ENCODE data around the gene NTN1. TPM values are rescaled to one million over a fixed set of nuclear protein-coding genes. Genes with fewer than 3 reads are reported as not detected.
"Not testable (repeated sequence)": the region's sequence is repeated elsewhere in the genome, so short reads cannot be mapped to it uniquely, and the experiment has no call there.

Gene NTN1
- total RNA-seq, 1 experiment from 2014 or later: 14.5 TPM

DNA sequence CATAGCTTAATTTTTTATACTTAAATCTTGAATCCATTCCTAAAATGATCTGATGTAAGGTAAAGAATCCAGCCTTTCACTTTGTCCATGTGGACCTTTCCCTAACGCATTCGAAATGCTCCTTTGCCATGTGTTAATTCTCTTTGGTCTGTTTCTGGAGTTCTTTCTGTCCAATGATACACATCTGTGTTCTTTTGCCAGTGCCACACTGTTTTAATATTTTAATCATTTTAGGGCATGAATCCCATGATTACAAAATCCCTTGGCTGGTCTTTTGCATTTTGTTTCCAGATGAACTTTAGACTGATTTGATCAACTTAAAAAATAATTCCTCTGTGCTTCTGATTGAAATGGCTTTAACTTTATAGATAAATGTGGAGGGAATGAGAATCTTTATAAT, 74.1 kb downstream of the NTN1 start:
- ATAC-seq (no peak), DNase-seq (ENCODE audit: low read depth, low spot score) (no peak)
- intact Hi-C loops (cut with micrococcal nuclease; ENCODE audit: unreplicated experiment) (no loop called here), in situ Hi-C loops (cut with HindIII; ENCODE audit: low pct_unique_long_range_greater_than_20kb, low sequenced_read_pairs) (no loop called here)
- POLR2A ChIA-PET: no interaction called here
- CTCF ChIA-PET: no interaction called here
- TF ChIP-seq SIN3A (IDR thresholded peaks at IDR 0.05; ENCODE audit: borderline replicate concordance, insufficient read depth, low read depth, low read length) (no peak), TCF7L2 (IDR thresholded peaks at IDR 0.05; ENCODE audit: low read depth, low read length) (no peak)
- no peak overlapping the region for H3K4me3 ChIP-seq (ENCODE audit: low read depth in 2 of 2, low read length in 2 of 2)
- no peaks in the 10 kb centered on the region for H3K9me3 ChIP-seq (ENCODE audit: control insufficient read depth, insufficient read depth, low read depth, low read length)
- no peaks in the 10 kb centered on the region for H3K27me3 ChIP-seq (ENCODE audit: control insufficient read depth, insufficient read depth, low read length)
- H3K36me3 ChIP-seq (ENCODE audit: control insufficient read depth, insufficient read depth, low read length): no peaks in the 10 kb centered on the region
- no peak overlapping the region for H3K27ac ChIP-seq (ENCODE audit: low read length)
- no peaks in the 10 kb centered on the region for H3K4me1 ChIP-seq (ENCODE audit: control insufficient read depth, insufficient read depth, low read length)
- no TSS peak for BruUV-seq (replicated peaks)

DNA sequence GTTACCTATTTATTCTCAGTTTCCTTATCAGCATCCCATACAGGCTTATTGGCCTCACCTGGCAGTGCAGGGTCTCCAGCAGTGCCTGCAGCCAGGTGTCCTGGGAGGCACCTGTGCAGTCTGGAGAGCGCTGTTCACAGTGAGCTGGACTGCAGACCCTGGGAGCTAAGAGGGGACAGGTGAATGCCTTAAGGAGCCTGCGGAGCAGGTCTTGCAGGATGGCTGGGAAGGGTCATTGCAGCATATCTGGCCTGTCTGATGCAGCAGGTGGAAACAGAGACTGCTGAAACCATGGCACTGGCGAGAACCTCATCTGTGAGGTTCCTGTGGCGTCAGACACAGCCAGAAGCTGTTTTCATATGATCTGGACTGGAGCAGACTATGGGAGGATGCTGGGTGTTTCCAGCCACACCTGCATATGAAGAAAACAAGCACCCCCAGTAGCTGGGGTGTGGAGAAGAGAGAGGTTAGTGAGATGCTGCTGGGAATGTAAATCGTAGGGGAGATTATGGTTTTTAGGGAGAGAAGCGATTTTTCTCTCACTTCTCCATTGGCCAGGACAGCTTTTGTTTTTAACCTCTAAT, 77.0 kb downstream of the NTN1 start:
- no peak overlapping the region for H3K27ac ChIP-seq (ENCODE audit: low read length)
- POLR2A ChIA-PET: no interaction called here

DNA sequence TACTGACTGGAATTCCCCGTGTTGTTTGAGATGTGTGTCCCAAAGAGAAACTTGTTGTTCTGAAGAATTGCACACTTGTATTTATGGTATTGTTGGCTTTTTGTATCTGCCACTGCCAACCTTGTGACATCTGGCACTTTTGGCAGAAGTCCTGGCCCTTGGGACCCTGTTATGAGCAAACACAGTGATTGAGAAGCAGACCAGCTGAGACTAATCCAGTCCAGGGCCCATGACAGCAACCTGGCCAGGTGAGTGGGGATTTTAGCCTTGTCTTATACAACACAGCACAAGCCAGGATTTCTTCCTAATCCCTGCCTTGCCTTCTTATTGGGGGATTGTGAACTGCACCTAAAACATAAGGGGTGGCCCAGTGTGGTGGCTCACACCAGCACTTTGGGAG, 80.0 kb downstream of the NTN1 start:
- ChIA-PET CTCF (no interaction called here), POLR2A (no interaction called here)
- Histone ChIP-seq H3K4me3 (ENCODE audit: low read depth in 2 of 2, low read length in 2 of 2) (no peak overlapping the region), H3K27ac (ENCODE audit: low read length) (no peak overlapping the region), H3K36me3 (ENCODE audit: control insufficient read depth, insufficient read depth, low read length) (no peaks in the 10 kb centered on the region), H3K9me3 (ENCODE audit: control insufficient read depth, insufficient read depth, low read depth, low read length) (no peaks in the 10 kb centered on the region), H3K4me1 (ENCODE audit: control insufficient read depth, insufficient read depth, low read length) (no peaks in the 10 kb centered on the region), H3K27me3 (ENCODE audit: control insufficient read depth, insufficient read depth, low read length) (no peaks in the 10 kb centered on the region)
- in situ Hi-C loops (cut with HindIII; ENCODE audit: low pct_unique_long_range_greater_than_20kb, low sequenced_read_pairs): no loop called here
- DNase-seq (ENCODE audit: low read depth, low spot score): no peak
- ATAC-seq: no peak
- intact Hi-C loops (cut with micrococcal nuclease; ENCODE audit: unreplicated experiment): no loop called here
- no peak for TF ChIP-seq SIN3A (IDR thresholded peaks at IDR 0.05; ENCODE audit: borderline replicate concordance, insufficient read depth, low read depth, low read length)
- TF ChIP-seq TCF7L2 (IDR thresholded peaks at IDR 0.05; ENCODE audit: low read depth, low read length): no peak
- TF ChIP-seq POLR2AphosphoS5 (IDR thresholded peaks at IDR 0.05; ENCODE audit: low read depth, low read length): no peak
- TF ChIP-seq, protein P1, sequence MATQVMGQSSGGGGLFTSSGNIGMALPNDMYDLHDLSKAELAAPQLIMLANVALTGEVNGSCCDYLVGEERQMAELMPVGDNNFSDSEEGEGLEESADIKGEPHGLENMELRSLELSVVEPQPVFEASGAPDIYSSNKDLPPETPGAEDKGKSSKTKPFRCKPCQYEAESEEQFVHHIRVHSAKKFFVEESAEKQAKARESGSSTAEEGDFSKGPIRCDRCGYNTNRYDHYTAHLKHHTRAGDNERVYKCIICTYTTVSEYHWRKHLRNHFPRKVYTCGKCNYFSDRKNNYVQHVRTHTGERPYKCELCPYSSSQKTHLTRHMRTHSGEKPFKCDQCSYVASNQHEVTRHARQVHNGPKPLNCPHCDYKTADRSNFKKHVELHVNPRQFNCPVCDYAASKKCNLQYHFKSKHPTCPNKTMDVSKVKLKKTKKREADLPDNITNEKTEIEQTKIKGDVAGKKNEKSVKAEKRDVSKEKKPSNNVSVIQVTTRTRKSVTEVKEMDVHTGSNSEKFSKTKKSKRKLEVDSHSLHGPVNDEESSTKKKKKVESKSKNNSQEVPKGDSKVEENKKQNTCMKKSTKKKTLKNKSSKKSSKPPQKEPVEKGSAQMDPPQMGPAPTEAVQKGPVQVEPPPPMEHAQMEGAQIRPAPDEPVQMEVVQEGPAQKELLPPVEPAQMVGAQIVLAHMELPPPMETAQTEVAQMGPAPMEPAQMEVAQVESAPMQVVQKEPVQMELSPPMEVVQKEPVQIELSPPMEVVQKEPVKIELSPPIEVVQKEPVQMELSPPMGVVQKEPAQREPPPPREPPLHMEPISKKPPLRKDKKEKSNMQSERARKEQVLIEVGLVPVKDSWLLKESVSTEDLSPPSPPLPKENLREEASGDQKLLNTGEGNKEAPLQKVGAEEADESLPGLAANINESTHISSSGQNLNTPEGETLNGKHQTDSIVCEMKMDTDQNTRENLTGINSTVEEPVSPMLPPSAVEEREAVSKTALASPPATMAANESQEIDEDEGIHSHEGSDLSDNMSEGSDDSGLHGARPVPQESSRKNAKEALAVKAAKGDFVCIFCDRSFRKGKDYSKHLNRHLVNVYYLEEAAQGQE (IDR thresholded peaks at IDR 0.05; ENCODE audit: insufficient read depth in 1 of 2, low read depth in 2 of 2, low read length in 1 of 2): no peak
- TF ChIP-seq, protein P2, sequence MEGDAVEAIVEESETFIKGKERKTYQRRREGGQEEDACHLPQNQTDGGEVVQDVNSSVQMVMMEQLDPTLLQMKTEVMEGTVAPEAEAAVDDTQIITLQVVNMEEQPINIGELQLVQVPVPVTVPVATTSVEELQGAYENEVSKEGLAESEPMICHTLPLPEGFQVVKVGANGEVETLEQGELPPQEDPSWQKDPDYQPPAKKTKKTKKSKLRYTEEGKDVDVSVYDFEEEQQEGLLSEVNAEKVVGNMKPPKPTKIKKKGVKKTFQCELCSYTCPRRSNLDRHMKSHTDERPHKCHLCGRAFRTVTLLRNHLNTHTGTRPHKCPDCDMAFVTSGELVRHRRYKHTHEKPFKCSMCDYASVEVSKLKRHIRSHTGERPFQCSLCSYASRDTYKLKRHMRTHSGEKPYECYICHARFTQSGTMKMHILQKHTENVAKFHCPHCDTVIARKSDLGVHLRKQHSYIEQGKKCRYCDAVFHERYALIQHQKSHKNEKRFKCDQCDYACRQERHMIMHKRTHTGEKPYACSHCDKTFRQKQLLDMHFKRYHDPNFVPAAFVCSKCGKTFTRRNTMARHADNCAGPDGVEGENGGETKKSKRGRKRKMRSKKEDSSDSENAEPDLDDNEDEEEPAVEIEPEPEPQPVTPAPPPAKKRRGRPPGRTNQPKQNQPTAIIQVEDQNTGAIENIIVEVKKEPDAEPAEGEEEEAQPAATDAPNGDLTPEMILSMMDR (IDR thresholded peaks at IDR 0.05): no peak
- BruUV-seq (replicated peaks): no TSS peak

More for the DNA sequence above, 77.0 kb downstream of the NTN1 start:
- CTCF ChIA-PET: no interaction called here
- ATAC-seq (no peak), DNase-seq (ENCODE audit: low read depth, low spot score) (no peak)
- TF ChIP-seq, protein P1 (IDR thresholded peaks at IDR 0.05; ENCODE audit: insufficient read depth in 1 of 2, low read depth in 2 of 2, low read length in 1 of 2): no peak
- no peaks in the 10 kb centered on the region for H3K36me3 ChIP-seq (ENCODE audit: control insufficient read depth, insufficient read depth, low read length)
- intact Hi-C loops (cut with micrococcal nuclease; ENCODE audit: unreplicated experiment): no loop called here
- no peaks in the 10 kb centered on the region for H3K27me3 ChIP-seq (ENCODE audit: control insufficient read depth, insufficient read depth, low read length)
- no TSS peak for BruUV-seq (replicated peaks)
- no peaks in the 10 kb centered on the region for H3K4me1 ChIP-seq (ENCODE audit: control insufficient read depth, insufficient read depth, low read length)
- no peaks in the 10 kb centered on the region for H3K9me3 ChIP-seq (ENCODE audit: control insufficient read depth, insufficient read depth, low read depth, low read length)
- in situ Hi-C loops (cut with HindIII; ENCODE audit: low pct_unique_long_range_greater_than_20kb, low sequenced_read_pairs): no loop called here
- H3K4me3 ChIP-seq (ENCODE audit: low read depth in 2 of 2, low read length in 2 of 2): no peak overlapping the region

DNA sequence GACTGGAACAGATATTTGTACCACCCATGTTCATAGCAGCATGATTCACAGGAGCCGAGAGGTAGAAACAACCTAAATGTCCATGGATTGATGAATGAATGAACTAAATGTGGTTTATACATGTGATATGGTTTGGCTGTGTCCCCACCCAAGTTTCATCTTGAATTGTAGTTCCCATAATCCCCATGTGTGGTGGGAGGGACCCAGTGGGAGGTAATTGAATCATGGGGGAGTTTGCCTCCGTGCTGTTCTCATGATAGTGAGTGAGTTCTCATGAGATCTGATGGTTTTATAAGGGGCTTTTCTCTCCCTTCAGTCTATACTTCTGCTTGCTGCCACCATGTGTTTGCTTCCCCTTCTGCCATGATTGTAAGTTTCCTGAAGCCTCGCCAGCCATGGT, 81.9 kb downstream of the NTN1 start:
- BruUV-seq (replicated peaks); H3K27me3 ChIP-seq (ENCODE audit: control insufficient read depth, insufficient read depth, low read length); in situ Hi-C loops (cut with HindIII; ENCODE audit: low pct_unique_long_range_greater_than_20kb, low sequenced_read_pairs): not testable (repeated sequence)

More for the DNA sequence above, 81.9 kb downstream of the NTN1 start:
- intact Hi-C loops (cut with micrococcal nuclease; ENCODE audit: unreplicated experiment); H3K27ac ChIP-seq (ENCODE audit: low read length); H3K4me1 ChIP-seq (ENCODE audit: control insufficient read depth, insufficient read depth, low read length); POLR2A ChIA-PET; H3K36me3 ChIP-seq (ENCODE audit: control insufficient read depth, insufficient read depth, low read length); H3K4me3 ChIP-seq (ENCODE audit: low read depth in 2 of 2, low read length in 2 of 2); CTCF ChIA-PET; DNase-seq (ENCODE audit: low read depth, low spot score); H3K9me3 ChIP-seq (ENCODE audit: control insufficient read depth, insufficient read depth, low read depth, low read length); ATAC-seq: not testable (repeated sequence)
